ENCODE data around the gene SESN3.
"Not testable (repeated sequence)": the region's sequence is repeated elsewhere in the genome, so short reads cannot be mapped to it uniquely, and the experiment has no call there.

Gene SESN3

DNA sequence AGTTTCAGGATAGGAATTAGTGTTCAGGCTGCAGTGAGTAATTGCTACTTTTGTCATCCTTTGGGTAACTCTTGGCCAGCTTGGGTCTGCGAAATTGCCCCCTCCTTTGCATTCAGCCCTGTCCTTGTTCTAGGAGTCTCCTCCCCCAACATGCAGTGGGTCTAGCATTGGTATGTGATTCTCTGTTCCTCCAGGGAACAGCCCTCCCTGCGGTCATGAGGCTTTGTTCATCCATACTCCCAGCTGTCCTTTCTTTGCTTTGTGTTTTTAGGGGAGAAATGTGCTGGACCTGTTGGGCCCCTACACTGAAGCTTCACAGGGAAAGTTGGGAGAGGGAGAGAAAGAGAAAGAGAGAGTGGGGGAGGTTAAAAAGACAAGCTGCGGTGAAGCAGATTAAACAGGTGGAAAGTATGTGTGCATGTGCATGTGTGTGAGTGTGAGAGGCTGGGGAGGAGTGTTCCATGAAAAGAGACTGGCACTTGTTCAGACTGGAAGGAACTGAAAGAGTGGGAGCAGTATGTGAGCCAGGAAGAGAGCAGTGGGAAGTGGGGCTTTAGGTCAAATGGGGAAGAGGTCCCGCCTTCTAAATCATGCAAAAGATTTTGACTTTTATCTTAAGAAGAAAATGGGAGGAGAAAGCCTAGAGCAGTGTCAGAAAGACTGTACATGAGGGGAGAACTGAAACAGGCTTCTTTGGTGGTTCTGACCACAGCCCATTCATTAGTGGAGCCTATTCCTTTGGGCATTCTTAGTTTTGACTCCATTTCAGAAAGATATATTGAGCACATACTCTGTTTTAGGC, 17.9 kb upstream of the SESN3 start:
- DNase-seq (ENCODE audit: low read depth in 2 of 2): no peak

DNA sequence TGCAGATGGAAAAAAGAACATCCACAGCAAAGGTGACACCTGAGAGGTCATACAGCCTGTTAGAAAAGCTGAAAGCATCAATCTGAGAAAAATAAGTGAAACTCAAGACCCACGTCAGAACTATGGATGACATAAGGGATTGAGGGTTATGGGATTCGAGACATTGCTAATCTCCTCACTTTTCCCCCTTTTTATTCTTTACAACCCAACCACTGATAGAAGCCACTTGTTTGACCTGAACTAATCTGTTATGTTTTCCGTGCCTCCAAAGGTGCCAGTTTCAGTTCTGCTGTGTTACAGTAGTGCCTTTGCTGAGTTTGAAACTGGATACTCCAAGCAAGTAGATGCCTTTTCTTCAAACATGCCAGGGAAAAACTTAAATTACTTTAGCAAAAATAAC, 16.9 kb upstream of the SESN3 start:
- DNase-seq (ENCODE audit: low read depth in 2 of 2): no peak

DNA sequence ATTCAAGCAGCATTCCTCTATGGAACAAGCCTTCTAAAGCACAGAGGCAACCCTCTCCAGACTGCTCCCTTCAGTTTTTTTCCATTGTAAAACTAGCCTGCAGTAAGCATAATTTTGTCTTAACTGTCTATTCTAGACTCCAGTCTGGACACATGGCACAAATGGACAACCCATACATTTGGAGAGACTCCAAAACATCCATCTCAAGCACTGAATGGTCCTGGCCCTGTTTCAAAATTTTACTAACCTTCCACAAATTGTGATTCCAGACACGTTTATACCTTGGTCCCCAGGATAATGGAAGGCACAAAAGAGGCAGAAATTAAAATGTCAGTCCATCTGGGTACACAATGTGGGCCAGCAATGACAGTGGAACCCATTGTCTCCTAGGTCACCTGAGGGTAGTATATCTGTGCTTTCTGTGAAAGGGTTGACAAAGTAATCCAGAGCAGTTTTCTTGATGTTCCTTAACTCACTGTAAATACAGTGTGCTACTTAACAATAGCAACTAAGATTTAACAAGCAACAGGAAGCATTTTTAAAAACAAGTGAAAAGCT, 16.2 kb upstream of the SESN3 start:
- DNase-seq (ENCODE audit: low read depth in 2 of 2): no peak

DNA sequence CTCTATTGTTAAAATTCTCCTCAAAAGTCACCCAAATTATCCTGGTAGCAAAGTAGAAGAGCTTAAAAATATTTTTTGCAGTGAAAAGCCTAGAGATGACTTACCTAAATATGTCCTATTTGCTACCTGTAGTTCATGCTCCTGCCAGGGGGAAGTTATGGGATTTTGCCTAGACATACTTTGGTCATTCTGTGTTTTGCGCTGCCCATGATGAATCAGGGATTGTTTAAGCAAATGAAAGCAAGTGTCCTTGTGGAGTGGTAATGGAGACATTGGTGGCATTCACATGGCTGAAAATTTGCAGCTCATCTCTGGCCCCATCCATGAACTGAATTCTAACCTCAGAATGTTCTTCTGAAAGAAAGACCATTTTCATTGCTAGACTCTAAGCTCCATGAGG, 14.6 kb upstream of the SESN3 start:
- DNase-seq (ENCODE audit: low read depth in 2 of 2): no peak

DNA sequence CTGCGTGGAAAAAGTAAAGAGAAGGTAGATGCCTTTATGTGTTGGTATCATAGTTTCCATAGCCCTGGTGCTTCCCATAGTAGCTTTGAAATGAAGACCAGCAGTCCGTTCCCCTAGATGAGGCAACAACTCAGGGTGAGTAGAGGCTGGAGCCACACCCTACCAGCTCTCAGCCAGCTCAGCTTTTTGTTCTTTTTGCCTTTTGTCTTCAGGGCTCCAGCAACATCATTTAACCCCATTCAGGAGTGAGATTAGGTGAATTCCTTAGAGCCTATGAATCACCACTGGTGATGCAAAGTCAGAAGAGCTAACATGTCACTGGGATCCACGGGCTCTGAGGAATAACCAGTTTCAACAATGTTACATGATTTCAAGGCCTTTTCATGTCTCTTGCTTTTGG, 14.0 kb upstream of the SESN3 start:
- DNase-seq (ENCODE audit: low read depth in 2 of 2): no peak

DNA sequence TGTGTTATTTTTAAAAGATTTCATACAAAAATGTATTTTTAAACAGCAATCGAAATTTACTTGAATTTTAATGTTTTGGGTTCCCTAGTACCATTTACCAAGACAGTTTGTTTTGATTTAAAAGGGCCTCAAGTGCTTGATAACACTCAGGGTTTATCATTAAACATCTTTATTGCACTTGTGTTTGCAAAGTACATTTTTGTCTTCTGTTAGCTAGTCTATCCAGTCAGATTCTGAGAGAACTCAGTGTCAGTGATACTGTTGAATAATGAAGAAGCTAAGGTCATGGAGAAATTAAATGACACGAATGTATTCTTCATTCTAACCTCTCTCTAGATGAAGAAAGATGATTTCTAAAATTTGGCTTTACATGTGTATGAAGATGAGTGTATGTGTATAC, 12.7 kb upstream of the SESN3 start:
- no peak for DNase-seq (ENCODE audit: low read depth in 2 of 2)

DNA sequence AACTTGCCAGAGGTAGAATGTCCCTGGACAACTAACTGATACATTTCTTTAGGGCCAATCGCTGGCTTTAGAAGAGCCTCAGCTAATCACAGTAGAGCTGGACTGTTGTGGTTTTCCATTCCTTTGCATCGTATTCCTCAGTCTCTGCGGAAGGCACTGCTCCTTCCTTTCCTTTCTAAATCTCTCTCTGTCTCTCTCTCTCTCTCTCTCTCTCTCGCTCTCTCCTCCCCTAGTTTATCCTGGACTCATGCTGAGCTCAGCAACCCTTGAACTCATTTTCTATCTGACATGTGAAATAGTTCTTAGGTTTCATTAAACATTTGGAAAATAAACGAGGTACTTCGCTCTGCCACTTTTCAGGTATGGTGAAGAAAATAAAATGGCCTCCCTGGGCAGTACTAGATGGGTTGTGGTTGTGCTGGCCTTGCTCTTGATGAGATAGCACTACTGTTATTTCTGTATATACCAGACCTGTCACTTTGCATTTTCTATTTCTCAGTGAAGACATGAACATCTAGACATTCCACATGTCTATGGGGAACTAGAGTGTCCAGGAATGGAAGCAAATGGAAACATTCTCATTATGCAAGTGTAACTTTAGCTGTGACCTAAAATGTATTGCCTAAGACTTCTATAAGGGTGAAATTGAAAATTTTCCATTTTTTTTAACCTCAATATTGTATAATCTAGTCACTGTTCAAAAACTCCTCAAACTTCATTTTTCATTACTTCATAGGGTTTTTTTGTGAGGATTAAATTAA, 12.0 kb upstream of the SESN3 start:
- DNase-seq (ENCODE audit: low read depth in 2 of 2): no peak

DNA sequence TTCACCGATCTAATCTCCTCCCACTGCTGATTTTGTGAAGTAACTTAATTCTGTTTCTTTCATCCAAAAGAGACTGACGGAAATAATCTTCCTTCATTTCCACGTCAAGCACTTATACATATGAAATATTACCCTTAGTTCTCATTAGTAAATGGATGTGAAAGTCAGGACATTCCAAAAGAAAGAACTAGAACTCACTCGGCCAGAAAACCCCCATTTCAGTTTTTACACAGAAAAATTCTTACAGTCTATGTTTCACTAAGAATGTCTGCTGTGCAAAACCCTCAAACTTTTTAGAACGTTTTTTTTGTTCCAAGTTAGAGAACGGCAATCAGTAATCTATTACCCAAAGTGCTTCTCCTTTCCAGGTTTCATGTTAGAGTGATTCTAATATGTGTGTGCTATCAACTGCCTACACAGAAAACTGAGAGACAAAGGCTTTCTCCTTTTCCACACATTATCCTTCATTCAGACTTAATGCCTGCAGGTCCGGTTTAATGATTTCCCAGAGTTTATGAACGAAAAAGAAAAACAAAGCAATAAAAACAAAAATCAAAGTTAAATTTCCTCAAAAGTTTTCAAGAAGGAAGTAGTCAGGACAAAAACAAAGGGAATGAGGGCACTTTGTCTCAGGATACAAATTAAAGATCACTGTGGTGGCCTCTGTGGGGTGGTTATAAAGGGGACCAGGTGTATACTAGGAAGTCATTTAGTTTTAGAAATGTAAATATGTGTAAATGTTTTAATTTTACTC, 11.3 kb upstream of the SESN3 start:
- no peak for DNase-seq (ENCODE audit: low read depth in 2 of 2)

DNA sequence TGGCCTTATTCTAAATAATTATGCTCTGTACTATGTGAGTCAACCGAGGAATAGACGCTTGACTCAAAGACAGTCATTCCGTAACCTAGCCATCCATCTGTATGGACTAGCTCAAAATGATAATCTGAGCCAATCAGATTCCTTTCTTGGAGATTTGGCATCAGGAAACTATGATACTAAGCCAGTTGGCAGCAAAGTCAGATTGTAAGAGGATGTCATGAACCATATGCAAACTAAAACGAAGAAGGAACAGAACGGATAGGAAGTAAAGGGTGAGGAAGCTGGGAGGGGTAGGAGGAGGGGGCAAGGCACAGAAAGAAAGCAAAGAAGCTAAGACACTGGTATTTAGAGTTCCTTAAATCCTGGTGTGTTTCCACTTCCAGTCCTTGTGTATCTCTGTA, 10.7 kb upstream of the SESN3 start:
- no peak for DNase-seq (ENCODE audit: low read depth in 2 of 2)

DNA sequence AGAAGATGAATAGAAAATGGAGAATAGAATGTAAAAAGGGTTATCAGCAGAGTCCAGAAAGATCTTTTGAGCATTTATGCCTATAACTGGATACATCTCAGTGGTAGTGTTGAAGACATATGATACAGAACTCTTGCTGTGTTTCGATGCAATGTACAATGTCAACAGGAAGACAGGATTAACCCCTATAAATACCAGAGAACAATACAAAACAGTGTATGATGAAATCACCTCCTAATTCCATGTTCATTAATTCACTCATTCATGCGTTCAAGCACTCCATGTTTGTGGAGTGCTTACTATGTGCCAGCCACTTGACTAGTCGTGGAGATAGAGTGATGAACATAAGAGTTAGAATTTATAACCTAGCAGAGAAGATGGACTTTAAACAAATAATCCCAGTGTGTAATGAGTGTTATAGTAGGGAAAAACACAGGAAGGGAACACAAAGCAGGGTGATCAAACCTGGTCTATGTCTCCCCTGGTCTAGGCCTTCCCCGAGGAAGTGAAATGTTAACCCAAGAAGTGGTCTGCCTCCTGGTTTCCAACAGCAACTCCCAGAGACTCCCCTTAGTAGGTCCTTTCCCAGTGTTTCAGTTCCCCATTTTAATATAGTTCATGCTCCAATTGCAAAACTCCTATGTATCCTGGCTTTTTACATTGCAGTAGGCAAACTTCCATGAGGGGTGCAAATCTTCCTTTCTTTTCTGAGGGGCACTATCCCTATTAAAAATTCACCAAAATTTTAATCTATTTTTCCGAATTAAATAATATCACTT, 9.1 kb upstream of the SESN3 start:
- no peak for DNase-seq (ENCODE audit: low read depth in 2 of 2)

DNA sequence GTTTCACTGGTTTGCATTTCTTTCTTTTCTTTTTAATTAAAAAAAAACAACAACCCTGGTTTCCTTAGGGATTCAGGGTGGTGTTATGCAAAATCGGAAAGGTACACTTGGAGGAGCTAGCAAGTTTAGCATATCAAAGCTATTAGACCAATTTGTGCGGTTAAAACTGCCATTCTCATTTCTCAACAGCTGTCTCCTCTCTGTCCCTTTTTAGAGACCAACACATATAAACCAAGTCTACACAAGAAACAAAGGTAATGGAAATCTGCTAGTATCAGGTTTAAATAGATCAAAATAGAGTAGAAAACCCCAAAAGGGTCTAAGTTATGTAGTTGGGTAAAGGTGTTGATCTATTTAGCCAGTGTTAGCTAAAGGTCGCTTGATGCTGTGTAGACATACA, 1.7 kb upstream of the SESN3 start:
- no peak for DNase-seq (ENCODE audit: low read depth in 2 of 2)

DNA sequence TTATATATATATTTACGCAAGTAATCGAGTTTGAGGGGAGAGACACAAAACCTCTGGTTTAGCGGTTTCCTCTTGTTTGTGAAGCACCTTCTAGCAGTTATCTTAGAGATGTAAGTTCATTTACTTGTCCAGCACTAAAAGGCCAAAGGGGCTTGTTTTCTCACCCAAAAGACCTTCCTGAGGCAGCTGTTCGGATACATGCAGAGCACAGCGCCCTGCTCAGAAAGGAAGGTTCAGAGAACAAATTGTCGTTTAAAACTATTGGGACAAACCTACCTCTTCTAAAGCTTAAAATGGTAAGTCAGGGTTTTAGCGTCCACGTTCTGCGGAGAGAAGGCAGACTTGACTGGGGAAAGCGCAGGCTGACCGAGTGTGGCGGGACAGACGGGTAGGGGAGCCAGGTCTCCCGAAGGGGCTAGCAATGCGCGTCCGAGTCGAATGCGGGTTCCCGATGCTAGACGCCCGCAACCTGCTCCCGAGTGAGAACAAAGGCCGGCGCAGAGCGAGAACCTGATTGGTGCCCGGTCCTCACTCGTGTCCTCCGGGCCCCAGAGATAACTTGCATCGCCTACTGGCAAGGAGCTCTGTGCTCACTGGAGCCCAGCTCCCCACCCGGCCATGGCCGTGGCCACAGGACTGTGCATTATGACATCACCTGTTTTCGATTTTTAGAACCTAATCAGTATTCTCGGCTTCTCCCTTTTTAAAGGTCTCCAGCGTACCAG, 1.0 kb upstream of the SESN3 start:
- peak; percentile 35 to 41 for DNase-seq (ENCODE audit: low read depth in 2 of 2)

DNA sequence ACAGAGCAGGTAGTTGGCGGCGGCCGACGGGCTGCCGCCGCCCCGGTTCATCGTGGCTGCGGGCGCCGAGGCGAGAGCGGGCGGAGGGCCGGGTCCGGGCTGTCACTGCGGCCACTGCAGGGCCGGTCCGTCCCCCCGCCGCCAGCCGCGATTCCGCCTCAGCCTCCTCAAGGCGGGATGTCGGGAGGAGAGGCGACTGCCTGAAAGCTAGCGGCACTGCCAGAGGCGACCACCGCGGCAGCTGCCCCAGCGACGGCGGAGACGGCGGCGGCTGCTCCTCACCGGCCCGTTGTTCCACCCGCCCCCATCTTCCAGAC, 234 bp downstream of the SESN3 start:
- no peak for DNase-seq (ENCODE audit: low read depth in 2 of 2)

DNA sequence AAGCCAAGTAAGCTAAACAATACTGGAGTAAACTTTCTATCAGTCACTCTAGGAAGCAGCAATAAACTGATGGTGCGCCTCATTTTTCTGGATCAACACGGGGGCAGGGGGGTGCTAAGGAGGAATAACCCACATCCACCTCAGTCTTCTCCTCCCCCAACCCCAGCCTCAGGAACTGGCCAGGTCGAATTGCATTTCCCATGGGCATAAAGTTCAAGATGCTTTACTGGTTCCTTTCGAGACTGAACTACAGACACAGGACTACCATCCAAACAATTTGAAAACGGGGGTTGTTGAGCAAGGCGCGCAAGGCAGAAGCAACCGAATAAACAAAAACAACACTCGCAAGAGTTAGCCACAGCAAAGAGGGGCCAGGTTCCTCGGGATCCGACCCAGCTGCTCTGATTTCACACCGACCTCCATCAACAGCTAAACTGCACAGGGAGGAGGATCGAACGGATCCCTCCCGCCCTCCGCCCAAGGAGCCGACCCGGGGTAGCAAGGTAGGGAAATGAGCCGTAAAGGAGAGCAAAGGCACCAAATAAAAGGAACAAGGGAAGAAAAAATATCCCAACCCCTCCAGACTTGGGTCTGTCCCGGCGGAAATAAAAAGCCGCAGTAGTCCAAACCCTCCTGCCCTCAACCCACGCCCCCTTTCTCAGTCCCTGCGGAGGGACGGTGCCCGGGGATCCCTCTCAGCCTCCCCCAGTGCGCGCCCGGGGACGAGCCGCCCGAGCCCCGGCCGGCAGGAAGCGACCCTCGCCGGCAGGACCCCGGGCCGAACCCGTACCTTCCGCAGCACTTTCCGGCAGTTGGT, 801 bp downstream of the SESN3 start:
- no peak for DNase-seq (ENCODE audit: low read depth in 2 of 2)

DNA sequence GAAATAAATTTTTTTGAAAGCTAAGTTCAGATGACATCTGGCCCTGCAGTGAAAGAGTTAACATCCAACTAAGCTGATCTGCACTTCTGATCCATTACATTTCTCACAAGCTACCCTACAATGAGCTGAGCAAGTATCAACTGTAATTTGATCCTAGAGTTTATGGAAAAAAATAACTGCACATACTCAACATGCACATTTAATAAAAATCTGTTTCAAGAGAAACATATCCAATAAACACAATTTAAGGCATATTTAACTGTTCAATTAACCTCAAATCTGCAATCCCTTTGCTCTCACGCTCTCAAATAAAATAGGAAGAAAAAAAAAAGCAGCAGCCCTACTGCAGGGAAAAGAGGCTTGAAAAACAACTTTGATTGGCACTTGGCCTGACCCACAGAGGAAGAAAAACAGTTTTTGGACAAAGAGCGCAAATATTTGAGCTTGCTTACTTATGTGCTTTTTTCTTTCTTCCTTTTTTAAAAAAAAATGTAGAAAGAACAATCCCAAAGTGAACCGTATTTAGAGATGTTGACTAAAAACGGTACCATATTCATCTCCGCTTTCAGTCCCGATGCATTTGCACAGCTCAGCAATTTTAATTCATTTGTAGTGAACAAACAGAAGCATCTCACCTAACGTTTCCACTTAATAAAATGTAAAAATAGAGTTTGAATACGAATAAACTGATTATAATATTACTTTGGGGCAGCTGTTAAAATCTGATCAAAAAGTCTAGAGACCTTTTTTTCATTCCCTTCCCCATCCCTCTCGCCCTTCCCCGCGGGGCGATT, 1.6 kb downstream of the SESN3 start:
- no peak for DNase-seq (ENCODE audit: low read depth in 2 of 2)

DNA sequence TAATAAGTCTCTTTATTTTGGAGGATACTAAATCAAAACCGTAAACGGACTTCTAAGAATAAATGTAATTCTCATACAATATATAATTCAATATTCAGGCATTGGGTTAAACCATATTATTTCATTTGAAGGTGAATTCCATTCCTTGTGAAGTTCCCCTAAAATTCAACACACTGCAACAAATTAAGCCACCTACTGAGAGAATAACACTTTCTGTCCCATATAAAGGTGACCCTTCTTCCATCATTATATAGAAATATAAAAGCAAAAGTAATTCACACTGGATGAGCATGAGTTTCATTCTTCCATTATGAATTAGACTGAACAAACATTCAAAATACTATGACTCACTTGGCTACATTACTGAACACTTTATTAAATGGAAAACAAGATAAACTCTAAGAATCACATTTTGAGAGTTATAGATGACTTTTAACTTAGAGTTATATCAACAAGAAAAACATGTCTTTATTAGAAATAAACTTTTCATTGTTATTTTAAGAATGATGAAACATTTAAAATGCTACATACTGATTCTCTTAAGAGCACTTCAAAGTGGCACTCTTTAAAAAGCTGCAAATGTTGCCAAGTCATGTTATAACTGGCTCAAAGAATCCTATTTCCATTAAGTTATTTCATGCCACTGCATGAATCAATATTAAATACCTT, 2.8 kb downstream of the SESN3 start:
- no peak for DNase-seq (ENCODE audit: low read depth in 2 of 2)

DNA sequence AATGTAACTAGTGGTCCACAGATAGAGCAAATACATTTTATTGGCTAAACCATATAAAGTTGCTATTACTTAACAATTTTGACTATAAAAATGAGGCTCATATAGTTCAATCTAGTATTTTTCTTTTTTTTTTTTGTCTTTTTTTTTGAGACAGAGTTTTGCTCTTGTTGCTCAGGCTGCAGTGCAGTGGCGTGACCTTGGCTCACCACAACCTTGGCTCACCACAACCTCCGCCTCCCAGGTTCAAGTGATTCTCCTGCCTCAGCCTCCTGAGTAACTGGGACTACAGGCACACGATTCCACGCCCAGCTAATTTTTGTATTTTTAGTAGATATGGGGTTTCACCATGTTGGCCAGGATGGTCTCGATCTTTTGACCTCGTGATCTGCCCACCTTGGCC, 3.9 kb downstream of the SESN3 start:
- DNase-seq (ENCODE audit: low read depth in 2 of 2): not testable (repeated sequence)

DNA sequence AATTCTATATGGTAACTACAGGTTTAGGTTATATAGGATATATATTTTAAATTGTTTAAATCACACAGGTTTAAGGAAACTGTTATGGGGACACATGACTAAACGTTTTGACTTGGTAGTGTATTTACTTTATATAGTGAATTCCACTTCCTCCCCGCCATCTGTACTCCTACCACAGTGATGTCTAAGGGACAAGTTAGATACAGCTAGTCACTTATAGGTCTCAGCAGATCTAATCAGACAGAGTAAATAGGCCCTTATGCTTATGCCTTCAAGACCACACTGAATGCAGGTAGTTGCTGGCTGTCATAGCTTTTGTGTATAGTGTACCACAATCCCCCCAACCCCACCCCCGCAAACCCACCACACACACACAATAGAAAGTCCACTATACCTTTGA, 8.2 kb downstream of the SESN3 start:
- DNase-seq (ENCODE audit: low read depth in 2 of 2): no peak

DNA sequence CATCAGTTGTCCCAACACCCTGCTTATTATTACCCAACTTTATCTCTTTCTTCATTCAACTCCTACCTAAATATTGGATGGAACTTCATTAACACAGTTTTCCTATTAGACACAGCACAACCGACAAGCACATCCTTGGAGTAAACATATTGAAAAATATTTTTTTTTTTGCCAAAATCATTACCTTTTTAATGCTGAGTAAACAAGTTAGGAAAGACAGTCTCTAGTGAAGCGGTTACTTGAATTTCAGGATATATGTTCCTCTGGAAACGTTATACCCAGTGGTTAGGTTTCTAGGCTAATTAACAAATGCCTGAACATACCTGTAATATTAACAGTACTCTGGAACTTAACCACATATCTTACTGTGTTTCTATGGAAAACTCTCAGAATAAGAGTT, 11.4 kb downstream of the SESN3 start:
- no peak for DNase-seq (ENCODE audit: low read depth in 2 of 2)

All from stimulated activated CD4-positive, alpha-beta T cell treated with anti-CD3 and anti-CD28 coated beads, Interleukin-1b, Interleukin-23, amount 100 ng/mL, for 4 hours (primary cell).